Keratinocyte (primary cell): ENCODE measurements around the gene ST6GAL1.
"Not testable (repeated sequence)": the region's sequence is repeated elsewhere in the genome, so short reads cannot be mapped to it uniquely, and the experiment has no call there.

ENCODE experiments used
- EZH2 ChIP-seq: IDR thresholded peaks from one replicate; pipeline ENCODE4 v1.6.1; 2012; ENCODE audit warnings: inconsistent platforms, mild to moderate bottlenecking, low read length, moderate library complexity
- TF ChIP-seq, protein P1 (sequence below), 3 experiments: IDR thresholded peaks in 1 of 3; conservative IDR thresholded peaks in 1 of 3; optimal IDR thresholded peaks in 1 of 3; 2 replicates in 2 of 3; 3 replicates in 1 of 3; pipeline versions ENCODE3 to v1.5.1; 2011; ENCODE audit warnings: low read length in 3 of 3, mild to moderate bottlenecking in 3 of 3, moderate library complexity in 2 of 3, control low read depth in 1 of 3, inconsistent platforms in 1 of 3; ENCODE audit not compliant: insufficient read depth in 2 of 3; ENCODE audit errors: extremely low read depth in 1 of 3

- TF ChIP-seq, protein P1, sequence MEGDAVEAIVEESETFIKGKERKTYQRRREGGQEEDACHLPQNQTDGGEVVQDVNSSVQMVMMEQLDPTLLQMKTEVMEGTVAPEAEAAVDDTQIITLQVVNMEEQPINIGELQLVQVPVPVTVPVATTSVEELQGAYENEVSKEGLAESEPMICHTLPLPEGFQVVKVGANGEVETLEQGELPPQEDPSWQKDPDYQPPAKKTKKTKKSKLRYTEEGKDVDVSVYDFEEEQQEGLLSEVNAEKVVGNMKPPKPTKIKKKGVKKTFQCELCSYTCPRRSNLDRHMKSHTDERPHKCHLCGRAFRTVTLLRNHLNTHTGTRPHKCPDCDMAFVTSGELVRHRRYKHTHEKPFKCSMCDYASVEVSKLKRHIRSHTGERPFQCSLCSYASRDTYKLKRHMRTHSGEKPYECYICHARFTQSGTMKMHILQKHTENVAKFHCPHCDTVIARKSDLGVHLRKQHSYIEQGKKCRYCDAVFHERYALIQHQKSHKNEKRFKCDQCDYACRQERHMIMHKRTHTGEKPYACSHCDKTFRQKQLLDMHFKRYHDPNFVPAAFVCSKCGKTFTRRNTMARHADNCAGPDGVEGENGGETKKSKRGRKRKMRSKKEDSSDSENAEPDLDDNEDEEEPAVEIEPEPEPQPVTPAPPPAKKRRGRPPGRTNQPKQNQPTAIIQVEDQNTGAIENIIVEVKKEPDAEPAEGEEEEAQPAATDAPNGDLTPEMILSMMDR (optimal IDR thresholded peaks at IDR 0.05 in 1 of 3, IDR thresholded peaks at IDR 0.05 in 1 of 3, conservative IDR thresholded peaks at IDR 0.05 in 1 of 3; ENCODE audit: extremely low read depth in 1 of 3, insufficient read depth in 2 of 3, low read length in 3 of 3): not testable (repeated sequence)
- not testable (repeated sequence) for TF ChIP-seq EZH2
Observed at GRCh38 chr3:187057803-187058202, 127.5 kb downstream of the ST6GAL1 start.
